ENCODE measurements around the gene SAFB2.

DNA sequence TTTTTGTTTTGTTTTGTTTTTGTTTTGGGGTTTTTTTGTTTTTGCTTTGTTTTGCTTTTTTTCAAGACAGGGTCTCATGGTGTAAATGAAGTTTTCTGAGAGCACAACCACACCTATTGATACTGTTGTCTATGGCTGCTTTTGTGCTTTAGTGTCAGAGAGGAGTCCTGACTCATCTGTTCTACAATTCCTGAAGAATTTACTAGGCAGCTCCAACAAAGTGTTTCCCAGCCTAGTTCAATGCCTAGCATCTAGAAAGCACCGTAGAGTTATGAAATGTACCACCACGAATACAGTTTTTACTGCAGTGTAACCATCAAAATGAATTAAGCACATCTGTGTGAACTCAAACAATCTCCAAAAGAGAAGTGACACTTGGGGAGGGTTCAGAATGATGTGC is 21.5 kb upstream of the SAFB2 start:
- TF ChIP-seq PAX5 (IDR thresholded peaks at IDR 0.05; ENCODE audit: insufficient read depth, low read length, severe bottlenecking) = no peak
- TF ChIP-seq POLR2AphosphoS5 (IDR thresholded peaks at IDR 0.05; ENCODE audit: low read depth, low read length) = no peak
- no peak for TF ChIP-seq TAF1 (IDR thresholded peaks at IDR 0.05; ENCODE audit: low read depth, low read length)
- no peak for TF ChIP-seq POLR2A (IDR thresholded peaks at IDR 0.05; ENCODE audit: low read depth, low read length)
